ENCODE measurements around the gene SP3.

The SP3 gene

GRCh38 chr2:173942861-173943523 lies 22.2 kb downstream of the SP3 start:
- no peak for DNase-seq (ENCODE audit: low read depth in 2 of 2)

GRCh38 chr2:173941567-173941966 lies 23.6 kb downstream of the SP3 start:
- no peak for DNase-seq (ENCODE audit: low read depth in 2 of 2)

- DNase-seq (ENCODE audit: low read depth in 2 of 2), result no peak
Observed at GRCh38 chr2:173940208-173941020, 24.8 kb downstream of the SP3 start.

- no peak for DNase-seq (ENCODE audit: low read depth in 2 of 2)
Observed at GRCh38 chr2:173938700-173939384, 26.3 kb downstream of the SP3 start.

GRCh38 chr2:173935305-173935704 lies 29.9 kb downstream of the SP3 start:
- no peak for DNase-seq (ENCODE audit: low read depth in 2 of 2)

GRCh38 chr2:173934895-173935294 lies 30.3 kb downstream of the SP3 start:
- DNase-seq (ENCODE audit: low read depth in 2 of 2), result no peak

- no peak for DNase-seq (ENCODE audit: low read depth in 2 of 2)
Observed at GRCh38 chr2:173931751-173932150, 33.4 kb downstream of the SP3 start.

- DNase-seq (ENCODE audit: low read depth in 2 of 2), result no peak
Observed at GRCh38 chr2:173929441-173929840, 35.7 kb downstream of the SP3 start.

GRCh38 chr2:173926875-173927274 lies 38.3 kb downstream of the SP3 start:
- DNase-seq (ENCODE audit: low read depth in 2 of 2), result no peak

GRCh38 chr2:173924285-173924684 lies 40.9 kb downstream of the SP3 start:
- DNase-seq (ENCODE audit: low read depth in 2 of 2), result no peak

- DNase-seq (ENCODE audit: low read depth in 2 of 2), result no peak
Observed at GRCh38 chr2:173922760-173923159, 42.4 kb downstream of the SP3 start.

- no peak for DNase-seq (ENCODE audit: low read depth in 2 of 2)
Observed at GRCh38 chr2:173922068-173922467, 43.1 kb downstream of the SP3 start.

- no peak for DNase-seq (ENCODE audit: low read depth in 2 of 2)
Observed at GRCh38 chr2:173914055-173914927, 50.9 kb downstream of the SP3 start.

GRCh38 chr2:173909846-173910245 lies 55.3 kb downstream of the SP3 start:
- no peak for DNase-seq (ENCODE audit: low read depth in 2 of 2)

GRCh38 chr2:173906626-173907025 lies 58.5 kb downstream of the SP3 start:
- no peak for DNase-seq (ENCODE audit: low read depth in 2 of 2)

GRCh38 chr2:173903601-173904394 lies 61.4 kb downstream of the SP3 start:
- DNase-seq (ENCODE audit: low read depth in 2 of 2), result no peak

GRCh38 chr2:173898996-173899395 lies 66.2 kb downstream of the SP3 start:
- no peak for DNase-seq (ENCODE audit: low read depth in 2 of 2)

- DNase-seq (ENCODE audit: low read depth in 2 of 2), result no peak
Observed at GRCh38 chr2:173898178-173898668, 67.0 kb downstream of the SP3 start.

GRCh38 chr2:173896755-173897154 lies 68.4 kb downstream of the SP3 start:
- DNase-seq (ENCODE audit: low read depth in 2 of 2), result no peak

GRCh38 chr2:173892341-173892740 lies 72.8 kb downstream of the SP3 start:
- no peak for DNase-seq (ENCODE audit: low read depth in 2 of 2)

All from stimulated activated CD8-positive, alpha-beta memory T cell treated with anti-CD3 and anti-CD28 coated beads, Interleukin-2, amount 100 ng/mL, for 1 hour (primary cell).